Peyer's patch (tissue), 4 donors: ENCODE measurements around the gene PHF3. TPM values are rescaled to one million over a fixed set of nuclear protein-coding genes. Genes with fewer than 3 reads are reported as not detected.
"Not testable (repeated sequence)": the region's sequence is repeated elsewhere in the genome, so short reads cannot be mapped to it uniquely, and the experiment has no call there.

Source experiments
- DNase-seq, 3 donors: peaks; one replicate each; pipeline ENCODE4 v3.0.0-alpha.2; 2017 to 2019
- H3K27ac ChIP-seq, 4 donors: fragments of 200-600 bp; sonication (generic); one replicate each; pipeline ENCODE4 v1.5.1; 2016 to 2019
- H3K27me3 ChIP-seq, 2 donors: fragments of 200-600 bp; sonication (generic); one replicate each; pipeline ENCODE4 v1.5.1; 2019
- H3K36me3 ChIP-seq, 3 donors: fragments of 200-600 bp; sonication (generic); one replicate each; pipeline ENCODE4 v1.5.1; 2016 to 2019
- H3K4me1 ChIP-seq, 4 donors: fragments of 200-600 bp; sonication (generic); one replicate each; pipeline ENCODE4 v1.5.1; 2016 to 2019
- H3K4me3 ChIP-seq, 4 donors: fragments of 200-600 bp; sonication (generic); 1 replicate in 3 of 4; 2 replicates in 1 of 4; pipeline ENCODE4 v1.5.1; 2016 to 2019; ENCODE audit warnings: mild to moderate bottlenecking in 1 of 4
- H3K9me3 ChIP-seq, 4 donors: fragments of 200-600 bp; sonication (generic); one replicate each; pipeline ENCODE4 v1.5.1; 2016 to 2019; ENCODE audit warnings: mild to moderate bottlenecking in 1 of 4
- CTCF ChIP-seq, 6 experiments: fragments of 450-650 bp in 4 of 6; fragments of 200-600 bp in 2 of 6; sonication (generic) in 1 of 6; IDR thresholded peaks; one replicate each; pipeline ENCODE4 v1.5.1; 2017 to 2019; ENCODE audit warnings: antibody characterized with exemption in 6 of 6, mild to moderate bottlenecking in 3 of 6, moderate library complexity in 1 of 6
- POLR2A ChIP-seq, 2 donors: fragments of 450-650 bp; IDR thresholded peaks; one replicate each; pipeline ENCODE4 v1.5.1; 2017; ENCODE audit warnings: antibody characterized with exemption in 2 of 2, mild to moderate bottlenecking in 2 of 2, moderate library complexity in 2 of 2
- total RNA-seq, 4 donors: library from RNA; depleted of rRNA; stranded (reverse); fragments of >200 nt; gene quantifications; one replicate each; pipeline ENCODE4 v1.1.0, GENCODE V29; 2016

PHF3 gene
- total RNA-seq, 4 donors from 2014 or later, result 62.1 to 150 (median 78.2) TPM

- Histone ChIP-seq H3K4me3 (no peak overlapping the region), H3K27ac (no peak overlapping the region), H3K36me3 (no peaks in the 10 kb centered on the region), H3K4me1 (peaks cover 0 to 4% (median 0%) of the 10 kb centered on the region in 4 donors), H3K9me3 (no peaks in the 10 kb centered on the region), H3K27me3 (no peaks in the 10 kb centered on the region)
- no peak for DNase-seq
- TF ChIP-seq CTCF (IDR thresholded peaks at IDR 0.05), result no peak
- no peak for TF ChIP-seq POLR2A (IDR thresholded peaks at IDR 0.05)
Measured at GRCh38 chr6:63724721-63725120, 89.1 kb downstream of the PHF3 start.

DNA sequence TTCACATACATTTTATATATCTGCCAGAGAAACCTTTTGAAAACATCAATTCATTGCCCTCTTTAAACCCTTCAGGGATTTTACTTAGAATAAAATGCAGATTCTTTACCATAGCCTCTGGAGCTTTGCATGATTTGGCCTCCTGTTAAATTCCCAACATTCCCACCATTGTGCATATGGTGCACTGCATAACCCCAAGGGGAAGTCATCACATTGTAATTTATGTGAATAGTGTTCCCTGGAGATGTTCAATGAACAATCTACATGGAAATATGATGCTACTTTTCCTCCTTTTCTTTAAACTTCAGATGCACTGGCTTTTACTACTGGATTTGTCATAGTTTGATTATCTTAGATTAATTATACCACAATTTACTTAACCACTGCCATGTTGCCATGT, 94.7 kb downstream of the PHF3 start:
- no peaks in the 10 kb centered on the region for H3K4me1 ChIP-seq
- no peak overlapping the region for H3K27ac ChIP-seq
- no peaks in the 10 kb centered on the region for H3K27me3 ChIP-seq
- no peak overlapping the region for H3K4me3 ChIP-seq
- H3K36me3 ChIP-seq, result no peaks in the 10 kb centered on the region
- no peak for DNase-seq
- H3K9me3 ChIP-seq, result no peaks in the 10 kb centered on the region
- TF ChIP-seq POLR2A (IDR thresholded peaks at IDR 0.05) (no peak), CTCF (IDR thresholded peaks at IDR 0.05) (no peak)

- no peak for DNase-seq
- Histone ChIP-seq H3K27ac (no peak overlapping the region), H3K27me3 (no peaks in the 10 kb centered on the region), H3K4me1 (no peaks in the 10 kb centered on the region), H3K9me3 (no peaks in the 10 kb centered on the region), H3K36me3 (no peaks in the 10 kb centered on the region), H3K4me3 (no peak overlapping the region)
- TF ChIP-seq CTCF (IDR thresholded peaks at IDR 0.05) (no peak), POLR2A (IDR thresholded peaks at IDR 0.05) (no peak)
Measured at GRCh38 chr6:63731930-63732329, 96.3 kb downstream of the PHF3 start.

DNA sequence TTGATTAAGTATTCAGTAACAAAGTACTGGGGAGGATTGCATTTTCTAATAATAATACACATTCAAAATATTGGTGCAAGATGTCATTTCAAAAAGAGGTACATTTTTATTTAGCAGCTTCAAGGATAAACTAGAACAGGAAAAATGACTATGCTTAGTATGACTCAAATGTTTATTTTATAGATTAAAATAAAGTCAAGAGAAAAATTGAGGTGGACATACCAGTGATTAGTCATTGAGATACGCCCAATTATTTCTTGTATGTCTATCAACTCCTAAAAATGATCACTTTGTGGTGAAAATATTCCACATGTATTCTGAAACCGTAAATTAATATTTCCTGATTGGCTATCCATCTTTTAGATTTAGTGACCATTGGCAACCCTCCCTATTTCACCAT, 96.7 kb downstream of the PHF3 start:
- Histone ChIP-seq H3K4me1 (no peaks in the 10 kb centered on the region), H3K27me3 (no peaks in the 10 kb centered on the region), H3K27ac (no peak overlapping the region), H3K9me3 (no peaks in the 10 kb centered on the region), H3K4me3 (no peak overlapping the region), H3K36me3 (no peaks in the 10 kb centered on the region)
- no peak for TF ChIP-seq CTCF (IDR thresholded peaks at IDR 0.05)
- no peak for TF ChIP-seq POLR2A (IDR thresholded peaks at IDR 0.05)
- no peak for DNase-seq

- Histone ChIP-seq H3K4me1 (no peaks in the 10 kb centered on the region), H3K27me3 (no peaks in the 10 kb centered on the region), H3K27ac (no peak overlapping the region), H3K36me3 (no peaks in the 10 kb centered on the region), H3K9me3 (no peaks in the 10 kb centered on the region), H3K4me3 (no peak overlapping the region)
- DNase-seq, result no peak
- TF ChIP-seq CTCF (IDR thresholded peaks at IDR 0.05), result no peak
- no peak for TF ChIP-seq POLR2A (IDR thresholded peaks at IDR 0.05)
Measured at GRCh38 chr6:63734923-63735322, 99.3 kb downstream of the PHF3 start.

DNA sequence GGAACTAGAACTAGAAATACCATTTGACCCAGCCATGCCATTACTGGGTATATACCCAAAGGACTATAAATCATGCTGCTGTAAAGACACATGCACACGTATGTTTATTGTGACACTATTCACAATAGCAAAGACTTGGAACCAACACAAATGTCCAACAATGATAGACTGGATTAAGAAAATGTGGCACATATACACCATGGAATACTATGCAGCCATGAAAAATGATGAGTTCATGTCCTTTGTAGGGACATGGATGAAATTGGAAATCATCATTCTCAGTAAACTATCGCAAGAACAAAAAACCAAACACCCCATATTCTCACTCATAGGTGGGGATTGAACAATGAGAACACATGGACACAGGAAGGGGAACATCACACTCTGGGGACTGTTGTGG, 102.6 kb downstream of the PHF3 start:
- not testable (repeated sequence) for H3K4me3 ChIP-seq, H3K36me3 ChIP-seq, H3K27ac ChIP-seq, H3K9me3 ChIP-seq, H3K4me1 ChIP-seq, H3K27me3 ChIP-seq, DNase-seq
